ENCODE data around the gene KIAA1328. TPM values are rescaled to one million over a fixed set of nuclear protein-coding genes. Genes with fewer than 3 reads are reported as not detected.

The KIAA1328 gene
- total and polyA plus RNA-seq, 9 of the 15 experiments (the other 6 are each of a cell fraction or from before 2014, with no cell fraction given) = 4.0 to 8.6 (median 7.4) TPM

DNA sequence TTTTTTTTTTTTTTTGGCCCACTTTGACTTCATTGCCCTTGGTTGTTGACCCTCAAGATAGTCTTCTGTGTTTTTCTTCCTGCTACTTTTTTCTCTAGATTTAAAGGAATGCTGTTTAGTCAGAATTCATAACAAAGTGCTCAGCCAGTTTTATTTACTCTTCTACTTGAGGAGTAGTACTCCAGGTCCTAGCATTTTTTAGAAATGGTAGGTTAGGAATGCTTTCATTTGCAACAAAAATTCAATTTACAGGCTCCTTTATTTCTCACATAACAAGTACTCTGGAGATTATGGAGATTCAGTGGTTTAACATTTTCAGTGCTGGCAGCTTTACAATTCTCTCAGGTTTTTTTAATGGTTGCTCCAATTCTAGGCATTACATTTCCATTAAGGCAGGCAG, 58.2 kb downstream of the KIAA1328 start:
- in situ Hi-C loops (cut with MboI) = no loop called here
- CTCF ChIA-PET (ENCODE audit: low intra/inter-chr PET ratio) = no interaction called here
- no peak for FAIRE-seq

More for the DNA sequence above, 58.2 kb downstream of the KIAA1328 start:
- ATAC-seq (no peak), DNase-seq (ENCODE audit: extremely low read depth in 1 of 4, low spot score in 3 of 4) (no peak)
- Histone ChIP-seq H4K20me1 (replicated peaks; ENCODE audit: control insufficient read depth, insufficient read depth, low read length) (no peaks in the 10 kb centered on the region), H3K9me1 (ENCODE audit: control insufficient read depth, insufficient read depth, low read length) (no peaks in the 10 kb centered on the region), H3K79me2 (ENCODE audit: control insufficient read depth, insufficient read depth, low read length) (no peaks in the 10 kb centered on the region), H3K4me1 (replicated peaks in 1 of 2; ENCODE audit: control insufficient read depth in 2 of 2, insufficient read depth in 2 of 2, low read length in 2 of 2) (no peaks in the 10 kb centered on the region; a peak in 2 of 5 replicates), H3K4me2 (ENCODE audit: insufficient read depth, low read length) (no peak overlapping the region), H3K27me3 (ENCODE audit: control insufficient read depth in 2 of 2, insufficient read depth in 2 of 2, low read length in 2 of 2) (no peaks in the 10 kb centered on the region), H2AFZ (ENCODE audit: low read depth, low read length) (no peak overlapping the region), H3K27ac (ENCODE audit: extremely low read depth, low read depth, low read length) (no peak overlapping the region), H3K4me3 (no peak overlapping the region), H3K9me3 (replicated peaks; ENCODE audit: control insufficient read depth, insufficient read depth, low read depth, low read length) (no peaks in the 10 kb centered on the region), H3K9ac (ENCODE audit: insufficient read depth in 1 of 2, low read depth in 2 of 2, low read length in 2 of 2) (no peak overlapping the region), H3K36me3 (ENCODE audit: control insufficient read depth, insufficient read depth, low read length) (no peaks in the 10 kb centered on the region)
- BruUV-seq (replicated peaks) = no TSS peak
- intact Hi-C loops (cut with micrococcal nuclease) = no loop called here
- TF ChIP-seq EGR1 (conservative IDR thresholded peaks at IDR 0.05) (no peak), HMBOX1 (IDR thresholded peaks at IDR 0.05) (no peak), KLF13 (tag; IDR thresholded peaks at IDR 0.05; ENCODE audit: borderline replicate concordance, low read depth) (no peak), ATF7 (IDR thresholded peaks at IDR 0.05) (no peak), CREM (IDR thresholded peaks at IDR 0.05; ENCODE audit: low read depth) (no peak), TFAM (CRISPR knock-in tag; conservative IDR thresholded peaks at IDR 0.05) (no peak), ESRRA (IDR thresholded peaks at IDR 0.05; ENCODE audit: borderline replicate concordance, low read depth) (no peak), LEF1 (IDR thresholded peaks at IDR 0.05) (no peak), DNMT1 (IDR thresholded peaks at IDR 0.05) (no peak), STAG1 (CRISPR knock-in tag; IDR thresholded peaks at IDR 0.05; ENCODE audit: borderline replicate concordance) (no peak), ZNF140 (CRISPR knock-in tag; IDR thresholded peaks at IDR 0.05) (no peak), CBFB (CRISPR knock-in tag; IDR thresholded peaks at IDR 0.05) (no peak), U2AF2 (optimal IDR thresholded peaks at IDR 0.05; ENCODE audit: low read depth, low read length) (no peak), SPI1 (IDR thresholded peaks at IDR 0.05; ENCODE audit: borderline replicate concordance, low read depth, low read length) (no peak), SMARCC2 (IDR thresholded peaks at IDR 0.05; ENCODE audit: low read depth) (no peak)
- TF ChIP-seq, protein P1, sequence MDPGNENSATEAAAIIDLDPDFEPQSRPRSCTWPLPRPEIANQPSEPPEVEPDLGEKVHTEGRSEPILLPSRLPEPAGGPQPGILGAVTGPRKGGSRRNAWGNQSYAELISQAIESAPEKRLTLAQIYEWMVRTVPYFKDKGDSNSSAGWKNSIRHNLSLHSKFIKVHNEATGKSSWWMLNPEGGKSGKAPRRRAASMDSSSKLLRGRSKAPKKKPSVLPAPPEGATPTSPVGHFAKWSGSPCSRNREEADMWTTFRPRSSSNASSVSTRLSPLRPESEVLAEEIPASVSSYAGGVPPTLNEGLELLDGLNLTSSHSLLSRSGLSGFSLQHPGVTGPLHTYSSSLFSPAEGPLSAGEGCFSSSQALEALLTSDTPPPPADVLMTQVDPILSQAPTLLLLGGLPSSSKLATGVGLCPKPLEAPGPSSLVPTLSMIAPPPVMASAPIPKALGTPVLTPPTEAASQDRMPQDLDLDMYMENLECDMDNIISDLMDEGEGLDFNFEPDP (CRISPR knock-in tag; IDR thresholded peaks at IDR 0.05) = no peak
- POLR2A ChIA-PET = interaction anchor here (0.6 kb wide), 1 partner anchor 575 kb away, joined by 3 read pairs; no protein-coding TSS in a partner anchor

All from K562 (cell line).